Activated CD4-positive, alpha-beta T cell treated with anti-CD3 and anti-CD28 coated beads, Interleukin-2, Interleukin-4, amounts not matched to agents 100 ng/mL and 50 ng/mL, durations not matched to agents 16 hours and 8 hours (primary cell): ENCODE measurements around the gene TMEM260.

Source experiments
- DNase-seq: peaks from one replicate; pipeline ENCODE4 v3.0.0-alpha.2; 2020; ENCODE audit warnings: low spot score

TMEM260 gene

DNA sequence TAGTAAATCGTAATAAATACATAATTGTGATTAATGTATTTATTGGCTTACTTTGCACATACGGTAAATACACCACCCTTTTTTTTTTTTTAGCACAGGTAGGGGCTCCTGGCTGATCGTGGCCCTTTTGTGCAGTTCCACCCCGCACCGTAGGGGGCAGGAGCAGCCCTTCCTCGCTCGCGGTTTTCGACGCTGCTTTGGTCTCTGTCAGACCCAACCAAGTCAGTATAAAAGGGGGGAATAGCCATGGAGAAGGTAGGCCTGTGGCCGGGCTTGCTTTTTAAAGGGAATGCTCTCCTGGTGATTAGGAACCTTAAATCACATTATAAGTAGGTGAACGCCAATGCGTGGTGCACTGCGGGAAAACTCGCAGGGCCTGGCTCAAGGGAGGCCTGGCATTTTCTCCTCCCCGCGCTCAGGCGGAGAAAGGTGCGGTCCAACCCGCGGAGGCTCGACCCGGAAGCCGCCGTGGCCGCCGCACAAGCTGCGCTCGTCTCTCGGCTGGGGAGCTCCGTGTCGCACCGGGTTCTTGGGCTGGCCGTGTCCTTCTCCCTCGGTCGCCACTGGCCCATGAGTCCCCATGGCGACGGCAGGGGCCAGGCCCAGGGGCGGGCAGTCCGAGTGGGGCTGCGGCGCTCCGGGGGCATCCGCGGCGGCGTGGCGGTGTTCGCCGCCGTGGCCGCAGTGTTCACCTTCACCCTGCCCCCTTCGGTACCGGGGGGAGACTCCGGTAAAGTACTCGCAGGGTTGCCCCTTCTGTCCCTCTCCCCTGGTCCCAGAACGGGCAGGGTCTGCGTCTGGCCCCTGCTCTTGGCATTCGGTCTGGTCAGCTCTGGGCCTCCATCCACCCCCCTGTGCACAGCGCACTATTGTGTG is at the start of gene TMEM260:
Gene TMEM260 (plus strand): TSS at position 454 of the 876 bp plus-strand sequence. CDS start 117 bp downstream, at position 571.
- peak; percentile 90 for DNase-seq

DNA sequence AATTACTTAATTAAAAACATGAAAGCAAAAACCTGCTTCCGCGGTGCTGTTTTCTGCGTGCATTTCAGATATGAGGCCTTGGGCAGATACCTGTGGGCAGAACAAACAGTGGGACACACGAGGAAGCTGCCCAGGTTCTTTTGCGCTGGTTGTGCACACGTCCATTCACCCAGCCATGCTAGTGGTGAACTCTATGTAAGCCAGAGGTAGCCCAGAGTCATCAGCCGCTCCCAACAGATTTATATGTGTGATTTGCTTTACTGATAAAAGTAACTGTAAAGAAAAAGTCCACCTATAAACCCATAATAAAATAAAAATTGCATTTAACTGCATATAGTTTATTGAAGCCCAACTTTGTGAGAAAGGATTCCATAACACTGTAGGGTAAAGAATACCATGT is 47.1 kb upstream of the TMEM260 start:
- DNase-seq, result no peak

- no peak for DNase-seq
Measured at GRCh38 chr14:56534656-56535055, 44.9 kb upstream of the TMEM260 start.

DNA sequence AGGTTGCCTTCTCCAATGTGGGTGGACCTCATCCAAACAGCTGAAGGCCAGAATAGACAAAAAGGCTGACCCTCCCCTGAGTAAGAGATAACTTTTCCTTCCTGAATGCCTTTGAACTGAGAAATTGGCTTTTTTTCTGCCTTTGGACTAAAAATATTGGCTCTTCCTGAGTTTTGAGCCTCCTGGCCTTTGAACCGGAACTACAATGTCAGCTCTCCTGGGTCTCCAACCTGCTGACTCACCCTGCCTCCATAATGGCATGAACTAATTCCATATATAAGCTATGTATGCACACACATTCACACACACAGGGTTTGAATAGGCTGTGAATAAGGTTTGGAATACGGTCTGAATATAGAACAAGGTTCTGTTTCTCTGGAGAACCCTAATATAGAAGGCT is 39.7 kb upstream of the TMEM260 start:
- DNase-seq, result no peak

DNA sequence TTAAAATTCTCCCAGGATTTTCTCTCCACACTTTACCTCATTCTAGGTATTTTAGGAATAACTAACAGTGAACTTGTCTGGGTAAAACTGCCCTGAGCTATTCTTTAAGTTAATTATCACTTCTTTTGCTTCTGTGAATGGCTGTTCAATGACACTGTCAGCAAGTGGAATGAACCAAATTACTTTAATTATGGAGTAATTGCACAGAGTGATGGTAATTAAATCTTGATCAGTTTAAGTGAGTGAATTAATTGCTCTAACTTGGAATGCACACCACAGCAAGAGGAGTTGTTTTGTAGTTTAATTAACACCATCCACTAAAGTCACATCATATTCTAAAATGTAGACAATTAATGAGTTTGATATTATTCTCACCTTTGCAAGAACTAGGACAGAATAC is 36.2 kb upstream of the TMEM260 start:
- DNase-seq, result no peak

GRCh38 chr14:56549721-56550120 is 29.9 kb upstream of the TMEM260 start:
- DNase-seq, result no peak

GRCh38 chr14:56552615-56553014 is 27.0 kb upstream of the TMEM260 start:
- no peak for DNase-seq

DNA sequence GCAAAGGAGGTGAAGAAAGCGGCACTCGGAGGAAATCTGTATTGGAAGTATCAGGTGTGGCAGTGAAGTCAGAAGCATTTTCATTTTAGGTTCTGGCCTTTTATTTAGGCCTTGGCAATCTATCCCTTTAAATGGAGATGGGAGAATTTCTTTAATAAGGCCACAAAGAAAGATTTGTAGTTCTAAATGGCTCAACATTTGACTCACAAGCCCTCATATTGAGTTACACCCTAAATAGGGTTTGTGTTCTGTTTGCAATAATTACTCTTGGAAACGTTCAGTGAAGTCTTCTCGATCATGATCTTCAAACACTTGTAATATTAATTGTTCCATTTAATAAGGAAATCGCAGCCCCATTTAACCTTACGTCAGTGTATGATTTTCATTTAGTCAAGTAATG is 25.3 kb upstream of the TMEM260 start:
- DNase-seq, result no peak

DNA sequence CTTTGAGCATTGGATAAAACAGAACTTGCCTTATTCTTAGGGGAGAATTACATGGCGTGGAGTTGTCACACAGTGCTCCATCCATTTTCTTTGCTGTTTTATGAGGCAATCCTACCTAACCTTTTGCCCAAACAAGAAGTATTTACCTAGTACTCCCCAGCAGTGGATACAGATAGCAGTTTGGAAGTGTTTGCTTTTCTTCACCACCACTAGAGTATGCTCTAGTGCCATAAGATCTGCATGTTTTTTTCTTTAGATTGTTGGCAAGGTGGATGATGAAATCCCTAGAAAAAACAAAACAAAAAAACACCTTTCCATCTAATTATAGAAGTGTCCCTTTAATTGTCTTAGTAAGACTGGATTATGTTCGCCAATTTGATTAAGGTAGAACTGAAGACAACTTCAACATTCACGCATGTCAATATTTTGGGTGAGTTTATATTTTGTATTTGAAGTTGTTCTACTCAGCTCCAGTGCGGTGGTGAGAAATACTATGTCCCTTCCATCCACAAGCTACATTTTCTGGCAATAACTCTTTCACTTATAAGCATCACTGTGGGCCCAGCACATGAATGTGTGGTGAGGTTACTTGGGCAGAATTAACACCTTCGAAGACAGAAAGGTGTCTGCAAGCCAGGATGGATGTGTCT is 23.6 kb upstream of the TMEM260 start:
- peak; percentile 13 for DNase-seq

DNA sequence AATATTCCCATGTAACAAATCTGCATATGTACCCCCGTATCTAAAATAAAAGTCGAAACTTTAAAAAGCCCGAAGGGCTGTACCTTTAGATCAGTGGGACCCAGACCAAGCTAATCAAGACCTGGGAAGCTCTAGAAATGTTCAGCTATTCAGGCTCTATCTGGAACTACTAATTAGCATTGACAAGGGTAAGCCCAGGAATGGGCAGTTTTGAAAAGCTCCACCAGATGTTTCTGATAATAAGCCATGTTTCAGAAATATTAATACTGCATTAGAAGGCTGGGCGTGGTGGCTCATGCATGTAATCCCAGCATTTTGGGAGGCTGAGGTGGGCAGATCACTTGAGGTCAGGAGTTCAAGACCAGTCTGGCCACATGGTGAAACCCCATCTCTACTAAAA is 20.4 kb upstream of the TMEM260 start:
- DNase-seq, result no peak

DNA sequence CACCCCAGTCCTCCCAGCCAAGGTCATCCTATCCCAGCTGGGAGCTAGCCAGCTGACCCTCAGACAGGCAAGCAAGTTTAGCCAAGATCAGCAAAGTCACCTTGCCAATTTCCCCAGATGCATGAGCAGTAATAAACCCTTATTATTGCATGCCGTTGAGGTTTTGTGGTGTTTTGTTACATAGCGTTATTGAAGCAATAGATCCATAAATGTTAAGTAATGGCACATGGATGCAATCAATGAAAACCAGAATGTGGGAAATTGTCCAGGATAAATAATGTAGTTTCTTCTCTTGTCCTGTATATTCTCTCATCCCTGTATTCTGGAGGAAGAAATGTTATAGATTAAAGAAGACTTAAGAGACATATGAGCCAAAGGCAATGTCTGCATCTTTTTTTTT is 18.0 kb upstream of the TMEM260 start:
- DNase-seq, result no peak

- no peak for DNase-seq
Measured at GRCh38 chr14:56562883-56563282, 16.7 kb upstream of the TMEM260 start.

- DNase-seq, result peak; percentile 3
Measured at GRCh38 chr14:56569174-56569573, 10.4 kb upstream of the TMEM260 start.

DNA sequence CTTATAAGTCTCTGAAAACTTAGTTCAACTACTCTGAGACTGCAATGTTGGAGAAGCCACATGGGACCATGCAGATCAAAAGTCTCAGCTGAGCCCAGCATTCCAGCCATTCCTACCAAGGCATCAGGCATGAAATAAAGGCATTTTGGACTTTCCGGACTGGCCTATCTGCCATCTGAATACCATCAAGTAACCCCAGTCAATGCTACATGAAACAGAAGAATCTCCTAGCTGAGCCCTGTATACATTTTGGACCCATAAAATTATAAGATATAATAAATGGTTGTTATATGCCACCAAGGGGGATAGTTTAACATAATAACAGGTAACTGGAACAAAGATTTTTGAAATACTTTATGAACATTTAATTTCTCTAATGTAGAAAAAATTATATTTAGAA is 9.3 kb upstream of the TMEM260 start:
- DNase-seq, result no peak

GRCh38 chr14:56580221-56580711 is 668 bp downstream of the TMEM260 start:
- no peak for DNase-seq

DNA sequence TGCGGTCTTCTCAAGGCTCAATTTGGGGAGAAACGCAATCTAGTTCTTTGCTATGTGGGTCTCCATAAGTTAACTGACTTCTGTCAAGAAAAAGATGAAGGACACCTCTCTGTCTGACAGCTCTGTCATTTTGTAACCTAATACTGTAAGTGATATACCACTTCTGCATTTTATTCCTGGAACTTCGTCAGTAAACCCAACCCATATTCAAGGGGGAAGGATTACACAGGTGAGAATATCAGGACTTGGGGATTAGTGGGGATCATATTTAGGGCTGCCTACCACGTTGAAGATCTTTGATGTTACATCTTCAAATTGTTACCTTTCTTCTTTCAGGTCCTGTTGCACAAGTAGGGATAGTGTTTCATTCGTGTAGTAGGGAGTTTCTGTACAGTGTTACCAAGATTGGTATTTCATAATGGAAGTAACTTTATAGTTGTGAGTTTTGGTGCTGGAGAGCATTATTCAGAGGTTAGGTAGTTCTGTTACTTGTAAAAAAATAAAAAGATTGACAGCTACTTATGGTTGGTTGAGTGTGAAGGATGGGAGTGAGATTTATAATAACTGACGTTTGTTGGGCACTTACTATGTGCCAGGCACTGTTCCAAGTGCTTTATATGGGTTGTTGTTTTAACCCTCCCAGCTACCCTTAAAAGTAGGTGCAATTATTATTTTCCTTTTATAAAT is 1.6 kb downstream of the TMEM260 start:
- no peak for DNase-seq

GRCh38 chr14:56585461-56586084 is 6.0 kb downstream of the TMEM260 start:
- no peak for DNase-seq

GRCh38 chr14:56587701-56588100 is 8.1 kb downstream of the TMEM260 start:
- DNase-seq, result no peak

- no peak for DNase-seq
Measured at GRCh38 chr14:56590535-56590960, 10.9 kb downstream of the TMEM260 start.

GRCh38 chr14:56592746-56593544 is 13.3 kb downstream of the TMEM260 start:
- no peak for DNase-seq

GRCh38 chr14:56594428-56594827 is 14.8 kb downstream of the TMEM260 start:
- DNase-seq, result no peak
